MCF 10A (cell line): Measurements from ENCODE around the gene MOB3A. TPM values are rescaled to one million over a fixed set of nuclear protein-coding genes. Genes with fewer than 3 reads are reported as not detected.

Experiments used
- BruUV-seq: library from RNA; stranded (reverse); fragments of 400-500 nt; replicated peaks from 2 replicates; lab custom pipeline; 2021; lab: Mats Ljungman, UMichigan
- CTCF ChIA-PET: fragments of 300-600 bp; sonication (Branson Sonifier 250); formaldehyde crosslinking; extraction: SDS; loops from one replicate; lab custom pipeline; 2021; ENCODE audit warnings: antibody characterized with exemption, inconsistent platforms; lab: Yijun Ruan, JAX
- POLR2A ChIA-PET: fragments of 300-600, 350-650 bp; sonication (Branson Sonifier 250); formaldehyde crosslinking; extraction: SDS; loops from one replicate; lab custom pipeline; 2020; ENCODE audit warnings: antibody characterized with exemption, inconsistent platforms; lab: Yijun Ruan, JAX
- DNase-seq: peaks from one replicate; pipeline ENCODE4 v3.0.0-alpha.2; 2018; ENCODE audit not compliant: unreplicated experiment
- H3K27ac Mint-ChIP-seq: one replicate; pipeline ENCODE4 v1.8.0; 2022; ENCODE audit warnings: mild to moderate bottlenecking, low read depth, mixed read lengths; ENCODE audit not compliant: unreplicated experiment
- H3K27me3 Mint-ChIP-seq: one replicate; pipeline ENCODE4 v1.8.0; 2022; ENCODE audit warnings: mixed read lengths; ENCODE audit not compliant: insufficient read depth, unreplicated experiment
- H3K36me3 Mint-ChIP-seq: one replicate; pipeline ENCODE4 v1.8.0; 2022; ENCODE audit warnings: mild to moderate bottlenecking, moderate library complexity, mixed read lengths; ENCODE audit not compliant: insufficient read depth, unreplicated experiment
- H3K4me1 Mint-ChIP-seq: one replicate; pipeline ENCODE4 v1.8.0; 2022; ENCODE audit warnings: mixed read lengths; ENCODE audit not compliant: insufficient read depth, unreplicated experiment
- H3K4me3 Mint-ChIP-seq: one replicate; pipeline ENCODE4 v1.8.0; 2022; ENCODE audit warnings: mild to moderate bottlenecking, moderate library complexity, mixed read lengths; ENCODE audit not compliant: unreplicated experiment
- H3K9me3 Mint-ChIP-seq: one replicate; pipeline ENCODE4 v1.8.0; 2022; ENCODE audit warnings: mixed read lengths; ENCODE audit not compliant: unreplicated experiment
- intact Hi-C: fragments of 100-400 bp; cut with micrococcal nuclease; formaldehyde crosslinking; loops from 2 replicates; pipeline ENCODE4 v1.14.1; 2022
- total RNA-seq: library from RNA; stranded (reverse); gene quantifications from 2 replicates; pipeline ENCODE4 v1.2.3, GENCODE V29; 2022
- TF ChIP-seq, protein P1 (sequence below): fragments of 200-600 bp; IDR thresholded peaks from one replicate; pipeline ENCODE4 v1.8.0; 2022; ENCODE audit warnings: antibody characterized with exemption, mild to moderate bottlenecking; ENCODE audit not compliant: unreplicated experiment

The MOB3A gene
- total RNA-seq, 1 experiment from 2014 or later, result 40.9 TPM

DNA sequence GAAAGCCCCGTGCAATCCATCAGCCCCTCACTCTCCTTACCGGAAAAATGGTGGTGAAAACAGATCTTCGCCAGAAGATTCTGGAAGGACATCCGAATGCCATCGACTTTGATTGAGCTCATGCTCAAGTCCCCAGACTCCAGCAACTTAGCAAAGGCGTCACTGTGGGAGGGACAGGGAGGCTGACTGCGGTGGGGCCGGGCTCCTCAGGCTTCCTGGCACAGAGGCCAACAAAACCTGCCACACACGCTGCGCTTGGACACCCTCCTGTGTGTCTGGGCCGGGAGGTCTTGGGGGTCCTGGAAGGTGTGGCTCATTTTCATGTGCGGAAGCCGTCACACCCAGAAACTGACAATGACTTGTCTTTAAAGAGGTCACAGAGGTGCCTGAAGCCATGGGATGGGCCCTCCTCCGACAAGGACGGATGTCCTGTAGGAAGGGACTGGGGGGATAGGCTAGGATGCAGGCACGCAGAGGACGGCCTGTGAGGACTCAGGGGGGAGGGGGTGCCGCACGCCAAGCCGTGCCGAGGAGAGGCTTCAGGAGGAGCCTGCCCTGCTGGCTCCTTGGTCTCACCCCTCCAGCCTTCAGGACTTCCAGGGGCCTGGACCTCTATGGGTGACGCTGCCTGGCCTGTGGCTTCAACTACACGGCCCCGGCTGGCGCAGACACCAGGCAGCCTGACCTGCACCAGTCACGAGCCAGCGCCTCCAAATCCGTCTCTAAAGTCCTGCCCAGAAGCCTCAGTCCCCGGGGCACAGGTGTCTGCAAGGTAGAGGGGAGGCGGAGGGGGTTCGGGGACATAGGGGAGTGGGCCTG is 13.1 kb upstream of the MOB3A start:
- no peaks in the 10 kb centered on the region for H3K27me3 Mint-ChIP-seq
- DNase-seq, result no peak
- ChIA-PET CTCF (no interaction called here), POLR2A (interaction anchor here (0.6 kb wide), 1 partner anchor 29 kb away, joined by 3 read pairs; no protein-coding TSS in a partner anchor)
- BruUV-seq, result no TSS peak
- H3K36me3 Mint-ChIP-seq, result peaks cover 79% of the 10 kb centered on the region
- no peaks in the 10 kb centered on the region for H3K9me3 Mint-ChIP-seq
- peaks cover 6% of the 10 kb centered on the region for H3K4me1 Mint-ChIP-seq
- TF ChIP-seq, protein P1, sequence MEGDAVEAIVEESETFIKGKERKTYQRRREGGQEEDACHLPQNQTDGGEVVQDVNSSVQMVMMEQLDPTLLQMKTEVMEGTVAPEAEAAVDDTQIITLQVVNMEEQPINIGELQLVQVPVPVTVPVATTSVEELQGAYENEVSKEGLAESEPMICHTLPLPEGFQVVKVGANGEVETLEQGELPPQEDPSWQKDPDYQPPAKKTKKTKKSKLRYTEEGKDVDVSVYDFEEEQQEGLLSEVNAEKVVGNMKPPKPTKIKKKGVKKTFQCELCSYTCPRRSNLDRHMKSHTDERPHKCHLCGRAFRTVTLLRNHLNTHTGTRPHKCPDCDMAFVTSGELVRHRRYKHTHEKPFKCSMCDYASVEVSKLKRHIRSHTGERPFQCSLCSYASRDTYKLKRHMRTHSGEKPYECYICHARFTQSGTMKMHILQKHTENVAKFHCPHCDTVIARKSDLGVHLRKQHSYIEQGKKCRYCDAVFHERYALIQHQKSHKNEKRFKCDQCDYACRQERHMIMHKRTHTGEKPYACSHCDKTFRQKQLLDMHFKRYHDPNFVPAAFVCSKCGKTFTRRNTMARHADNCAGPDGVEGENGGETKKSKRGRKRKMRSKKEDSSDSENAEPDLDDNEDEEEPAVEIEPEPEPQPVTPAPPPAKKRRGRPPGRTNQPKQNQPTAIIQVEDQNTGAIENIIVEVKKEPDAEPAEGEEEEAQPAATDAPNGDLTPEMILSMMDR, result no peak
- no peak overlapping the region for H3K27ac Mint-ChIP-seq
- intact Hi-C loops, result no loop called here
- H3K4me3 Mint-ChIP-seq, result no peak overlapping the region

DNA sequence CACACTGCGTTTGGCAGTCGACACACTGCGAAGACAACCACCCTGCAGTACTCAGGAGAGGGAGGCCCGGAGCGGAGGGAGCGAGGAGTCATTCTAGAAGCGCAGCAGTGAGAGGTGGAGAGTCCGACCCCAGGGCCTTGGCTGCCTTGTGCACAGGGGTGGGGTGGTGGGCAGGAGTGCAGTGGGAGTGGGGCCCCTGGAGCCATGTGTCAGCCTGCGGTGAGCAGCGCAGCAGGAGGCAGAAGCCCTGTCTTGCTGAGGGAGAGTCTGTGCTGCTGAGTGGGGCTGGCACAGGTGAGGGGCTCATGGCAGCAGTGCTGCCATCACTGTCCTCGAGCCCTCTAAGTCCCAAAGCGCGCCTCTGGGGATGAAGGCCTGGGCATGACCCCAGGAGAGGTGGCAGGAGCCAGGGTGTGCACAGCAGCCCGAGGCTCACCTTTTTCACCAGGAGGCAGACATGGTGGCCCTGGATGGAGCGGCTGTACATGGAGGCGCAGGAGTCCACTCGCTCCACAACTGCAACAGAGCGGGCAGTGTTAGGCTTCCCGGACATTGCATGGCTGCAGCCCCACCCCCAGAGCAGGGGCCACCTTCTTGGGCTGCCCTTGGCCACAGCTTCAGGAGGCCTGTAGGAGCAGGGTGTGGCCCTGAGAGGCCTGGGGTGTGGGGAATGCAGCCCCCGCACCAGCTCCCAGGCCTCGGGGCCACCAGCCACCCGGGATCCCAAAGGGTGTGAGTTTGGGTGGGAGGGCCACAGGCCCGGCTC is 12.3 kb upstream of the MOB3A start:
- CTCF ChIA-PET, result no interaction called here
- POLR2A ChIA-PET, result no interaction called here
- Mint-ChIP-seq H3K36me3 (peaks cover 80% of the 10 kb centered on the region), H3K27ac (peak overlapping the region; percentile 16), H3K4me1 (no peaks in the 10 kb centered on the region), H3K9me3 (no peaks in the 10 kb centered on the region), H3K4me3 (no peak overlapping the region), H3K27me3 (no peaks in the 10 kb centered on the region)
- TF ChIP-seq, protein P1, result no peak
- intact Hi-C loops, result no loop called here
- no peak for DNase-seq
- no TSS peak for BruUV-seq

DNA sequence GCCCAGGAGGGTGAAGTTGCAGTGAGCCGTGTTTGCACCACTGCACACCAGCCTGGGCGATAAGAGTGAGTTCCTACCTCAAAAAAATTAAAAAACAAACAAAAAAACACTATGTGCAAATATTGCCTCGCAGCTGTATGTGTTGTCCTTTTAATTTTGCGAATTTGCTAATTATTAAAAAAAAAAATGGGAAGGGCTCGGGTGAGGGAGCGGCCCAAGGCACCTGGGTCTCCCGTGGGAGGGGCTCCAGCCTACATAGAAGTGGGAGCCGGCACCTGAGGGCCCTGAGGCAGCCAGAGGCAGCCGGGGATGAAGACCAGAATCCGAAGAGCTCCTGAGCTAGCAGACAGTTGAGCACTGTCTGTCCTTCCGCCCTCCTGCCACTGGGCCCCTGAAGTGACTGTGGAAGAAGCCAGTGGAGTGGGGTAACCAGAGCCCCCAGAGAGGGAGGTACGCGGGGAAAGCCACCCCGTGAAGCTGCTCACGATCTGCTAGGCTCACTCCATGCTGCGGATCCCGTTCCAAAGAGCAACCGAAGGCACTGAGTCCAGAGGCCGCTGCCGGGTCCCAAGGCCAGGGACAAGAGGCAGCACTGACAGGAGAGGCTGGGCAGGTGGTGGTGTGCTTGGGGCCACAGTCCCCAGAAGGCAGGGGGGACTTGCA is 7.0 kb upstream of the MOB3A start:
- H3K36me3 Mint-ChIP-seq, result peaks cover 59% of the 10 kb centered on the region
- CTCF ChIA-PET, result interaction anchor here (0.6 kb wide), 1 partner anchor 63 kb away, joined by 3 read pairs; no protein-coding TSS in a partner anchor
- intact Hi-C loops, result no loop called here

More for the DNA sequence above, 7.0 kb upstream of the MOB3A start:
- Mint-ChIP-seq H3K9me3 (no peaks in the 10 kb centered on the region), H3K27me3 (no peaks in the 10 kb centered on the region), H3K4me3 (no peak overlapping the region), H3K4me1 (no peaks in the 10 kb centered on the region), H3K27ac (no peak overlapping the region)
- POLR2A ChIA-PET, result interaction anchor here (1.2 kb wide), 1 partner anchor 13 kb away, joined by 3 read pairs; no protein-coding TSS in a partner anchor
- no peak for DNase-seq
- BruUV-seq, result no TSS peak
- TF ChIP-seq, protein P1, result no peak
